Kidney epithelial cell (primary cell): ENCODE measurements around the gene DHRS3. TPM values are rescaled to one million over a fixed set of nuclear protein-coding genes. Genes with fewer than 3 reads are reported as not detected.
A peak's percentile ranks its signal among the peaks of the same experiment; 100 is the strongest.
"Not testable (repeated sequence)": the region's sequence is repeated elsewhere in the genome, so short reads cannot be mapped to it uniquely, and the experiment has no call there.

Experiments
- DNase-seq: peaks from one replicate; pipeline ENCODE4 v3.0.0-alpha.2; 2010; ENCODE audit warnings: low read depth
- H3K27me3 ChIP-seq: 2 replicates; pipeline ENCODE4 v1.6.0; 2011; ENCODE audit warnings: low read length; ENCODE audit not compliant: control insufficient read depth, insufficient read depth
- H3K36me3 ChIP-seq: 2 replicates; pipeline ENCODE4 v1.5.1; 2011; ENCODE audit warnings: low read length; ENCODE audit not compliant: control insufficient read depth, insufficient read depth
- H3K4me3 ChIP-seq: 2 replicates; pipeline ENCODE4 v1.5.1; 2011; ENCODE audit warnings: low read depth, mild to moderate bottlenecking, control low read depth, low read length
- CTCF ChIP-seq: IDR thresholded peaks from 2 replicates; pipeline ENCODE4 v1.5.1; 2011; ENCODE audit warnings: mild to moderate bottlenecking, moderate library complexity, low read length, control low read depth, inconsistent platforms; ENCODE audit not compliant: insufficient read depth, poor library complexity, severe bottlenecking
- total RNA-seq: library from RNA; depleted of rRNA; stranded (reverse); fragments of >200 nt; gene quantifications from 2 replicates; pipeline ENCODE4 v1.2.3, GENCODE V29; 2015

DHRS3 gene
- total RNA-seq, 1 donor from 2014 or later, result 37.4 TPM

GRCh38 chr1:12524266-12524665 lies 93.7 kb downstream of the DHRS3 start:
- DNase-seq, result no peak
- H3K4me3 ChIP-seq, result no peak overlapping the region
- peaks cover 2% of the 10 kb centered on the region for H3K27me3 ChIP-seq
- no peak for TF ChIP-seq CTCF
- H3K36me3 ChIP-seq, result no peaks in the 10 kb centered on the region

DNA sequence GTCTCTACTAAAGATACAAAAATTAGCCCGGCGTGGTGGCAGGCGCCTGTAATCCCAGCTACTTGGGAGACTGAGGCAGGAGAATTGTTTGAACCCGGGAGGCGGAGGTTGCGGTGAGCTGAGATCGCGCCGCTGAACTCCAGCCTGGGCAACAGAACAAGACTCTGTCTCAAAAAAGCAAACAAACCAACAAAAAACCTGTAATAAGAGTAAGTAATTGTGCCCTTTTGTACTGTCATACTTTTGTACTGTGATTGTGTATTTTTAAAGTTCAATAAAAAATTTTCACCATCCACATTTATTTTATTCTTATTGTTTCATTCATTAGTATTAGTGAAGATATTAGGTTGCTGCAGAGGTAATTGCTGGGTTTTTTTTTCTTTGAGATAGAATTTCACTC lies 95.2 kb downstream of the DHRS3 start:
- DNase-seq, H3K4me3 ChIP-seq, H3K27me3 ChIP-seq, H3K36me3 ChIP-seq: not testable (repeated sequence)

GRCh38 chr1:12521096-12521495 lies 96.9 kb downstream of the DHRS3 start:
- no peak for DNase-seq
- Histone ChIP-seq H3K27me3 (peaks cover 2% of the 10 kb centered on the region), H3K4me3 (no peak overlapping the region), H3K36me3 (no peaks in the 10 kb centered on the region)
- no peak for TF ChIP-seq CTCF

DNA sequence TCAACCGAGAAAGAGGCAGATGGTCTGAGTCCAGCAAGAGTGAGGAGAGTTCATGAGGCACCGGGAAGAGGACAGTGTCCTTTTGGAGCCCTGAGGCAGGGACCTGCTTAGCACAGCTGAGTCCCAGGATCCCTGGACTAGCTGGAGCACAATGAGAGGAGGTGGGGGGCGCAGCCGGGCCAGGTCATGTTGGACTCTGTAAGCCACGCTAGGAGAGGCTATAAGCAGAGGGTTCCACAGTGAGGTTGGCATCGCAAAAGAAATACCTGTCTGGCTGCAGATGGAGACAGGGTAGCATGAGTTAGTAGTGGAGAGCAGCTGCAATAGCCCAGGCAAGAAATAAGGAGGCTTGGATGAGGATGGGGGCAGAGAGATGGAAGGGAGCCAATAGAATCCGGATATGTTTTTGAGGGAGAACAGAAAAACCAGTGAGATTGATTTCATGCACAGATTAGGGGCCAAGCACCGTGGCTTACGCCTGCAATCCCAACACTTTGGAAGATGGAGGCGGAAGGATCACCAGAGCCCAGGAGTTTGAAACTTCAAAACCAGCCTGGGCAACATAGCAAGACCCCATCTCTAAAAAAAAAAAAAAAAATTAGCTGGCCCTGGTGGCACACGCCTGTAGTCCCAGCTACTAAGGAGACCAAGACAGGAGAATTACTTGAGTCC lies 98.2 kb downstream of the DHRS3 start:
- Histone ChIP-seq H3K4me3 (no peak overlapping the region), H3K36me3 (no peaks in the 10 kb centered on the region), H3K27me3 (peaks cover 2% of the 10 kb centered on the region)
- DNase-seq, result no peak
- TF ChIP-seq CTCF, result no peak

- no peak for TF ChIP-seq CTCF
- peak; percentile 26 for DNase-seq
- H3K27me3 ChIP-seq, result peaks cover 2% of the 10 kb centered on the region
- no peaks in the 10 kb centered on the region for H3K36me3 ChIP-seq
- no peak overlapping the region for H3K4me3 ChIP-seq
Observed at GRCh38 chr1:12518931-12519692, 98.9 kb downstream of the DHRS3 start.

Other genes with a start within 250 kb of the DHRS3 start
- not detected in 2 replicates for gene AADACL4, start 25.9 kb upstream of the DHRS3 start, total RNA-seq
- not detected in 2 replicates for gene AADACL3, start 97.9 kb upstream of the DHRS3 start, total RNA-seq
- not detected in 2 replicates for gene CFAP107, start 128.0 kb upstream of the DHRS3 start, total RNA-seq
- 0.21 TPM in 1 of 2 replicates, not detected in the other for gene PRAMEF12, start 155.5 kb upstream of the DHRS3 start, total RNA-seq
- gene PRAMEF1, start 173.2 kb upstream of the DHRS3 start, total RNA-seq, result not detected in 2 replicates
- gene PRAMEF11, start 213.2 kb upstream of the DHRS3 start, total RNA-seq, result not detected in 2 replicates
- gene HNRNPCL1, start 230.5 kb upstream of the DHRS3 start, total RNA-seq, result not detected in 2 replicates
- not detected in 2 replicates for gene PRAMEF2, start 238.9 kb upstream of the DHRS3 start, total RNA-seq